ENCODE measurements around the gene ATRX. TPM values are rescaled to one million over a fixed set of nuclear protein-coding genes. Genes with fewer than 3 reads are reported as not detected.

The ATRX gene
- total and polyA plus RNA-seq, 2 of the 8 experiments (the other 6 are each of a cell fraction or from before 2014, with no cell fraction given) = 28.4 to 97.8 TPM

- Histone ChIP-seq H4K8ac (ENCODE audit: extremely low read depth, insufficient read depth, low read length) (no peak overlapping the region), H3K4ac (replicated peaks; ENCODE audit: insufficient read length, low read depth, low read length) (no peak overlapping the region), H4K5ac (ENCODE audit: insufficient read length, low read depth, low read length) (no peak overlapping the region), H3K9ac (replicated peaks in 1 of 4; ENCODE audit: extremely low read depth in 1 of 4, low read depth in 3 of 4, low read length in 3 of 4) (no peak overlapping the region), H2BK5ac (ENCODE audit: low read depth, low read length) (no peak overlapping the region), H3K9me3 (ENCODE audit: insufficient read depth in 2 of 2, low read depth in 1 of 2, low read length in 1 of 2) (no peaks in the 10 kb centered on the region), H2BK20ac (ENCODE audit: low read length) (no peak overlapping the region), H3K56ac (replicated peaks; ENCODE audit: insufficient read length, low read depth, low read length) (no peak overlapping the region), H3K14ac (ENCODE audit: insufficient read length) (no peak overlapping the region), H3K27me3 (replicated peaks in 1 of 4; ENCODE audit: control insufficient read depth in 3 of 4, extremely low read depth in 1 of 4, insufficient read depth in 3 of 4, low read length in 3 of 4) (no peaks in the 10 kb centered on the region), H3K79me1 (ENCODE audit: low read depth, low read length) (no peaks in the 10 kb centered on the region; the same call in 1 of the 2 replicates), H3K23me2 (ENCODE audit: low read depth, low read length) (no peaks in the 10 kb centered on the region), H3K79me2 (ENCODE audit: control insufficient read depth in 1 of 2, insufficient read depth in 2 of 2, low read length in 2 of 2) (peaks cover 8 to 92% of the 10 kb centered on the region in 2 experiments; a peak in 3 of 4 replicates), H3K27ac (ENCODE audit: low read depth, low read length) (no peak overlapping the region), H3K4me3 (ENCODE audit: extremely low read depth in 1 of 4, insufficient read depth in 2 of 4, low read depth in 3 of 4, low read length in 4 of 4) (no peak overlapping the region), H3K23ac (ENCODE audit: insufficient read length) (no peak overlapping the region), H2BK120ac (replicated peaks; ENCODE audit: low read depth, low read length) (no peak overlapping the region), H3K36me3 (ENCODE audit: control insufficient read depth in 2 of 4, insufficient read depth in 4 of 4, low read length in 3 of 4) (no peaks in the 10 kb centered on the region), H3K18ac (ENCODE audit: extremely low read depth, low read length) (no peak overlapping the region), H2AFZ (ENCODE audit: low read length) (no peak overlapping the region), H3K4me2 (ENCODE audit: insufficient read depth in 1 of 2, low read depth in 2 of 2, low read length in 2 of 2) (no peak overlapping the region), H3K4me1 (replicated peaks in 1 of 4; ENCODE audit: control insufficient read depth in 3 of 4, insufficient read depth in 4 of 4, low read length in 3 of 4) (peaks cover 0 to 6% (median 3%) of the 10 kb centered on the region in 4 experiments; a peak in 3 of 7 replicates), H2AK5ac (ENCODE audit: low read depth, low read length) (no peak overlapping the region), H2BK12ac (ENCODE audit: low read depth, low read length) (no peak overlapping the region), H2BK15ac (ENCODE audit: low read length) (no peak overlapping the region), H4K20me1 (replicated peaks in 1 of 2; ENCODE audit: control insufficient read depth in 1 of 2, insufficient read depth in 2 of 2, low read length in 2 of 2) (peaks cover 7 to 11% of the 10 kb centered on the region in 2 experiments), H4K91ac (replicated peaks; ENCODE audit: insufficient read length, low read length) (no peak overlapping the region)
- FAIRE-seq (no peak), DNase-seq (ENCODE audit: low read depth in 1 of 2, low spot score in 2 of 2) (no peak)
- ChIA-PET CTCF (ENCODE audit: partially characterized antibody) (interaction anchor here (0.6 kb wide), 1 partner anchor 290 kb away, joined by 3 read pairs; no protein-coding TSS in a partner anchor), POLR2A (ENCODE audit: partially characterized antibody) (no interaction called here)
- 75% methylated on average over 3 of the region's 3 CpGs; no CpG with 5 or more reads in 1 of the 2 experiments for WGBS, 2 experiments (ENCODE audit: extremely low coverage in 1 of 2, insufficient coverage in 1 of 2, insufficient read length in 1 of 2, insufficient replicate concordance in 2 of 2, low coverage in 1 of 2, low lambda C conversion rate in 2 of 2, missing lambda C conversion rate in 1 of 2)
- TF ChIP-seq ASH2L (IDR thresholded peaks at IDR 0.05; ENCODE audit: low read length) (no peak), E2F6 (IDR thresholded peaks at IDR 0.05) (no peak), GABPA (IDR thresholded peaks at IDR 0.05; ENCODE audit: borderline replicate concordance, insufficient read depth, low read length) (no peak), JUND (IDR thresholded peaks at IDR 0.05; ENCODE audit: low read length) (no peak), EGR1 (IDR thresholded peaks at IDR 0.05; ENCODE audit: borderline replicate concordance, low read depth, low read length) (no peak), SP2 (IDR thresholded peaks at IDR 0.05; ENCODE audit: low read length) (no peak), KDM5A (IDR thresholded peaks at IDR 0.05; ENCODE audit: low read length) (no peak), CEBPB (IDR thresholded peaks at IDR 0.05; ENCODE audit: low read depth, low read length) (no peak), HDAC6 (IDR thresholded peaks at IDR 0.05; ENCODE audit: low read depth, low read length) (no peak), EZH2 (IDR thresholded peaks at IDR 0.05; ENCODE audit: low read depth, low read length, severe bottlenecking) (no peak), KDM4A (IDR thresholded peaks at IDR 0.05; ENCODE audit: low read depth, low read length, severe bottlenecking) (no peak)
- TF ChIP-seq, protein P1, sequence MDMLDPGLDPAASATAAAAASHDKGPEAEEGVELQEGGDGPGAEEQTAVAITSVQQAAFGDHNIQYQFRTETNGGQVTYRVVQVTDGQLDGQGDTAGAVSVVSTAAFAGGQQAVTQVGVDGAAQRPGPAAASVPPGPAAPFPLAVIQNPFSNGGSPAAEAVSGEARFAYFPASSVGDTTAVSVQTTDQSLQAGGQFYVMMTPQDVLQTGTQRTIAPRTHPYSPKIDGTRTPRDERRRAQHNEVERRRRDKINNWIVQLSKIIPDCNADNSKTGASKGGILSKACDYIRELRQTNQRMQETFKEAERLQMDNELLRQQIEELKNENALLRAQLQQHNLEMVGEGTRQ (IDR thresholded peaks at IDR 0.05; ENCODE audit: low read length) = no peak
These were observed 45.6 kb downstream of the ATRX start for GRCh38 chrX:77740376-77740905.

Data from H1 (cell line).